MM.1S (cell line): ENCODE results near the gene MYZAP.

Experiments
- CTCF ChIP-seq: fragments of 300-600 bp; sonication (generic); IDR thresholded peaks from 2 replicates; pipeline ENCODE4 v1.5.1; 2016; ENCODE audit warnings: antibody characterized with exemption, low read length, mixed read lengths
- EZH2 ChIP-seq: fragments of 300-600 bp; sonication (generic); optimal IDR thresholded peaks from 2 replicates; pipeline ENCODE3; 2017; ENCODE audit warnings: low read depth, mild to moderate bottlenecking, antibody characterized with exemption, low read length, mixed read lengths

- TF ChIP-seq EZH2, result no peak
- no peak for TF ChIP-seq CTCF
These were observed 36.4 kb upstream of the MYZAP start for GRCh38 chr15:57555270-57555669.
